HG03521 (cell line): ENCODE data around the gene P2RY13.

Source experiments
- ATAC-seq: cut with Tn5 transposase; IDR thresholded peaks from one replicate; pipeline ENCODE4 v1.9.1; 2021; ENCODE audit warnings: mild to moderate bottlenecking, moderate library complexity; ENCODE audit not compliant: unreplicated experiment

P2RY13 gene

GRCh38 chr3:151329363-151329762 is at the start of gene P2RY13:
Gene P2RY13, minus strand, starts transcription at chr3:151329549. Its CDS starts 21 bp downstream, at chr3:151329528.
- no peak for ATAC-seq

- no peak for ATAC-seq
Observed at GRCh38 chr3:151377768-151378385, 48.5 kb upstream of the P2RY13 start.

GRCh38 chr3:151372063-151372820 is 42.9 kb upstream of the P2RY13 start:
- no peak for ATAC-seq

GRCh38 chr3:151371526-151371925 is 42.2 kb upstream of the P2RY13 start:
- ATAC-seq = no peak

- ATAC-seq = no peak
Observed at GRCh38 chr3:151367448-151367847, 38.1 kb upstream of the P2RY13 start.

GRCh38 chr3:151366993-151367392 is 37.6 kb upstream of the P2RY13 start:
- ATAC-seq = no peak

- ATAC-seq = no peak
Observed at GRCh38 chr3:151362751-151363174, 33.4 kb upstream of the P2RY13 start.

- ATAC-seq = no peak
Observed at GRCh38 chr3:151357463-151357850, 28.1 kb upstream of the P2RY13 start.

- ATAC-seq = no peak
Observed at GRCh38 chr3:151356794-151357462, 27.6 kb upstream of the P2RY13 start.

- no peak for ATAC-seq
Observed at GRCh38 chr3:151351648-151352047, 22.3 kb upstream of the P2RY13 start.

GRCh38 chr3:151351219-151351618 is 21.9 kb upstream of the P2RY13 start:
- no peak for ATAC-seq

GRCh38 chr3:151350656-151351055 is 21.3 kb upstream of the P2RY13 start:
- ATAC-seq = no peak

GRCh38 chr3:151347432-151347831 is 18.1 kb upstream of the P2RY13 start:
- no peak for ATAC-seq

GRCh38 chr3:151346292-151346691 is 16.9 kb upstream of the P2RY13 start:
- ATAC-seq = no peak

- no peak for ATAC-seq
Observed at GRCh38 chr3:151345859-151346258, 16.5 kb upstream of the P2RY13 start.

- no peak for ATAC-seq
Observed at GRCh38 chr3:151331696-151332095, 2.3 kb upstream of the P2RY13 start.

- ATAC-seq = no peak
Observed at GRCh38 chr3:151330899-151331298, 1.6 kb upstream of the P2RY13 start.

- ATAC-seq = no peak
Observed at GRCh38 chr3:151330379-151330778, 1.0 kb upstream of the P2RY13 start.

- ATAC-seq = no peak
Observed at GRCh38 chr3:151328298-151328995, 902 bp downstream of the P2RY13 start.

- ATAC-seq = no peak
Observed at GRCh38 chr3:151327571-151328198, 1.7 kb downstream of the P2RY13 start.

- ATAC-seq = no peak
Observed at GRCh38 chr3:151322511-151322910, 6.8 kb downstream of the P2RY13 start.
